HepG2 (cell line): ENCODE data around the gene ZNF500. TPM values are rescaled to one million over a fixed set of nuclear protein-coding genes. Genes with fewer than 3 reads are reported as not detected.

Source experiments
- ATF7-NPFF ChIP-seq: sonication (generic); formaldehyde crosslinking; IDR thresholded peaks from 2 replicates; pipeline ENCODE4 v1.8.1; 2023; ENCODE audit warnings: mild to moderate bottlenecking, low read depth, missing genetic modification reagents, moderate library complexity
- BCL3 ChIP-seq: sonication (generic); formaldehyde crosslinking; IDR thresholded peaks from 2 replicates; pipeline ENCODE4 v1.5.1; 2020; ENCODE audit warnings: mild to moderate bottlenecking, missing genetic modification reagents, moderate library complexity
- ELF3 ChIP-seq: IDR thresholded peaks from 2 replicates; pipeline ENCODE4 v1.6.1; 2016; ENCODE audit warnings: missing genetic modification reagents, missing compliant biosample characterization
- ESRRA ChIP-seq: sonication (generic); formaldehyde crosslinking; IDR thresholded peaks from 2 replicates; pipeline ENCODE4 v1.5.1; 2020; ENCODE audit warnings: mild to moderate bottlenecking, low read depth, missing genetic modification reagents
- KDM2A ChIP-seq: sonication (generic); formaldehyde crosslinking; IDR thresholded peaks from 2 replicates; pipeline ENCODE4 v1.4.0; 2020; ENCODE audit warnings: low read depth, missing genetic modification reagents, borderline replicate concordance
- KLF13 ChIP-seq: sonication (generic); formaldehyde crosslinking; IDR thresholded peaks from 2 replicates; pipeline ENCODE4 v1.4.0; 2020; ENCODE audit warnings: mild to moderate bottlenecking, missing genetic modification reagents
- MED13 ChIP-seq: sonication (generic); formaldehyde crosslinking; IDR thresholded peaks from 2 replicates; pipeline ENCODE4 v1.5.0; 2020; ENCODE audit warnings: missing genetic modification reagents
- NFAT5 ChIP-seq: sonication (generic); formaldehyde crosslinking; IDR thresholded peaks from 2 replicates; pipeline ENCODE4 v1.4.0; 2020; ENCODE audit warnings: missing genetic modification reagents
- NFKB2 ChIP-seq: sonication (generic); formaldehyde crosslinking; IDR thresholded peaks from 2 replicates; pipeline ENCODE4 v1.4.0; 2020; ENCODE audit warnings: missing genetic modification reagents, borderline replicate concordance
- NRL ChIP-seq: sonication (generic); formaldehyde crosslinking; IDR thresholded peaks from 2 replicates; pipeline ENCODE4 v1.5.0; 2020; ENCODE audit warnings: missing genetic modification reagents, mild to moderate bottlenecking, moderate library complexity, borderline replicate concordance
- PBX2 ChIP-seq: IDR thresholded peaks from 2 replicates; pipeline ENCODE4 v1.6.1; 2016; ENCODE audit warnings: control low read depth
- SMAD3 ChIP-seq: sonication (generic); formaldehyde crosslinking; IDR thresholded peaks from 2 replicates; pipeline ENCODE4 v1.4.0; 2020; ENCODE audit warnings: missing genetic modification reagents
- YEATS4 ChIP-seq: sonication (generic); formaldehyde crosslinking; IDR thresholded peaks from 2 replicates; pipeline ENCODE4 v1.4.0; 2020; ENCODE audit warnings: missing genetic modification reagents, borderline replicate concordance
- ZNF230 ChIP-seq: sonication (generic); formaldehyde crosslinking; IDR thresholded peaks from 2 replicates; pipeline ENCODE4 v1.4.0; 2020; ENCODE audit warnings: mild to moderate bottlenecking, missing genetic modification reagents
- ZNF546 ChIP-seq: sonication (generic); formaldehyde crosslinking; conservative IDR thresholded peaks from 2 replicates; pipeline ENCODE4 v1.8.1; 2023; ENCODE audit warnings: mild to moderate bottlenecking, missing genetic modification reagents
- ZNF792 ChIP-seq: IDR thresholded peaks from 2 replicates; pipeline ENCODE4 v1.6.1; 2016
- ZSCAN9 ChIP-seq: IDR thresholded peaks from 2 replicates; pipeline ENCODE4 v1.6.1; 2016; ENCODE audit warnings: borderline replicate concordance
- polyA plus RNA-seq, 8 experiments: library from polyadenylated mRNA; depleted of rRNA in 3 of 8; stranded (reverse) in 7 of 8; unstranded in 1 of 8; fragments of >200 nt; fragmentation: Illumina TruSeq in 4 of 8; extraction: Trizol in 4 of 8; gene quantifications; 2 replicates each; pipeline versions ENCODE4 v1.2.1 to v1.2.3, GENCODE V29; 2011 to 2016; ENCODE audit warnings: low read depth in 4 of 8, missing spikeins in 1 of 8, mixed read lengths in 1 of 8; ENCODE audit not compliant: insufficient read depth in 1 of 8
- total RNA-seq, 5 experiments: library from RNA; depleted of rRNA; stranded (reverse); fragments of >200 nt; fragmentation: Illumina TruSeq; extraction: Trizol; gene quantifications; 2 replicates each; pipeline ENCODE4 v1.2.3, GENCODE V29; 2016; ENCODE audit warnings: low read depth in 1 of 5
- TF ChIP-seq, protein P1 (sequence below): sonication (generic); formaldehyde crosslinking; IDR thresholded peaks from 2 replicates; pipeline ENCODE4 v1.5.0; 2020; ENCODE audit warnings: missing genetic modification reagents
- TF ChIP-seq, protein P2 (sequence below): IDR thresholded peaks from 2 replicates; pipeline ENCODE4 v1.6.1; 2018; ENCODE audit warnings: missing genetic modification reagents, mild to moderate bottlenecking, missing compliant biosample characterization
- TF ChIP-seq, protein P3 (sequence below): sonication (generic); formaldehyde crosslinking; IDR thresholded peaks from 2 replicates; pipeline ENCODE4 v1.4.0; 2020; ENCODE audit warnings: mild to moderate bottlenecking, missing genetic modification reagents

The ZNF500 gene
- total and polyA plus RNA-seq, 2 of the 13 experiments (the other 11 are each of a cell fraction or from before 2014, with no cell fraction given), result 6.1 to 12.2 TPM

- TF ChIP-seq SMAD3 (no peak), KDM2A (CRISPR knock-in tag) (peak; percentile 99), ZNF230 (CRISPR knock-in tag) (no peak), PBX2 (CRISPR knock-in tag) (peak; percentile 87), BCL3 (CRISPR knock-in tag) (no peak), NFKB2 (no peak), NFAT5 (CRISPR knock-in tag) (no peak), ELF3 (0 out of 2 replicates have a peak, but pooled peaks have one; percentile 35), KLF13 (CRISPR knock-in tag) (no peak), ESRRA (CRISPR knock-in tag) (no peak), MED13 (CRISPR knock-in tag) (no peak), NRL (CRISPR knock-in tag) (no peak), ATF7-NPFF (CRISPR knock-in tag) (0 out of 2 replicates have a peak, but pooled peaks have one; percentile 20), ZNF792 (CRISPR knock-in tag) (0 out of 2 replicates have a peak, but pooled peaks have one; percentile 25), ZNF546 (no peak), YEATS4 (CRISPR knock-in tag) (peak; percentile 54; the same call in 1 of the 2 replicates), ZSCAN9 (CRISPR knock-in tag) (peak; percentile 27; the same call in 1 of the 2 replicates)
- TF ChIP-seq, protein P1, sequence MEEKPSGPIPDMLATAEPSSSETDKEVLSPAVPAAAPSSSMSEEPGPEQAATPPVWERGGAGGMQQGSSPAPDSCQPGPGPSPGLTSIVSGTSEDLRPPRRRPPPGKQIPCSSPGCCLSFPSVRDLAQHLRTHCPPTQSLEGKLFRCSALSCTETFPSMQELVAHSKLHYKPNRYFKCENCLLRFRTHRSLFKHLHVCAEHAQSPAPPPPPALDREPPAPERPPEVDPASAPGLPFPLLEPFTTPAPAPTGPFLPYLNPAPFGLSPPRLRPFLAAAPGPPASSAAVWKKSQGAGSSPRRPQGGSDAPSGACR, result no peak
- TF ChIP-seq, protein P2, sequence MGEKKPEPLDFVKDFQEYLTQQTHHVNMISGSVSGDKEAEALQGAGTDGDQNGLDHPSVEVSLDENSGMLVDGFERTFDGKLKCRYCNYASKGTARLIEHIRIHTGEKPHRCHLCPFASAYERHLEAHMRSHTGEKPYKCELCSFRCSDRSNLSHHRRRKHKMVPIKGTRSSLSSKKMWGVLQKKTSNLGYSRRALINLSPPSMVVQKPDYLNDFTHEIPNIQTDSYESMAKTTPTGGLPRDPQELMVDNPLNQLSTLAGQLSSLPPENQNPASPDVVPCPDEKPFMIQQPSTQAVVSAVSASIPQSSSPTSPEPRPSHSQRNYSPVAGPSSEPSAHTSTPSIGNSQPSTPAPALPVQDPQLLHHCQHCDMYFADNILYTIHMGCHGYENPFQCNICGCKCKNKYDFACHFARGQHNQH (CRISPR knock-in tag), result 0 out of 2 replicates have a peak, but pooled peaks have one; percentile 42
- TF ChIP-seq, protein P3, sequence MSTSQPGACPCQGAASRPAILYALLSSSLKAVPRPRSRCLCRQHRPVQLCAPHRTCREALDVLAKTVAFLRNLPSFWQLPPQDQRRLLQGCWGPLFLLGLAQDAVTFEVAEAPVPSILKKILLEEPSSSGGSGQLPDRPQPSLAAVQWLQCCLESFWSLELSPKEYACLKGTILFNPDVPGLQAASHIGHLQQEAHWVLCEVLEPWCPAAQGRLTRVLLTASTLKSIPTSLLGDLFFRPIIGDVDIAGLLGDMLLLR (CRISPR knock-in tag), result 0 out of 2 replicates have a peak, but pooled peaks have one; percentile 33
These were observed 35.8 kb upstream of the ZNF500 start (continued) for GRCh38 chr16:4802659-4803287.
